Duodenal mucosa (tissue), 2 donors: ENCODE measurements around the gene DTNB.

Source experiments
- H3K27ac ChIP-seq: one replicate; pipeline ENCODE4 v1.7.0; 2013; ENCODE audit warnings: low read depth, low read length
- H3K27me3 ChIP-seq, 2 donors: one replicate each; pipeline ENCODE4 v1.7.0; 2013; ENCODE audit warnings: low read length in 2 of 2, control low read depth in 1 of 2; ENCODE audit not compliant: insufficient read depth in 2 of 2, control insufficient read depth in 1 of 2
- H3K36me3 ChIP-seq, 2 donors: one replicate each; pipeline ENCODE4 v1.7.0; 2013; ENCODE audit warnings: low read length in 2 of 2, control low read depth in 1 of 2; ENCODE audit not compliant: insufficient read depth in 2 of 2, control insufficient read depth in 1 of 2
- H3K4me1 ChIP-seq, 2 donors: one replicate each; pipeline ENCODE4 v1.7.0; 2013; ENCODE audit warnings: low read length in 2 of 2, control low read depth in 1 of 2; ENCODE audit not compliant: insufficient read depth in 2 of 2, control insufficient read depth in 1 of 2
- H3K4me3 ChIP-seq, 2 donors: one replicate each; pipeline ENCODE4 v1.7.0; 2013; ENCODE audit warnings: low read length in 2 of 2, low read depth in 1 of 2
- H3K9ac ChIP-seq, 2 donors: one replicate each; pipeline ENCODE4 v1.7.0; 2013; ENCODE audit warnings: low read length in 2 of 2, low read depth in 1 of 2
- H3K9me3 ChIP-seq, 2 donors: one replicate each; pipeline ENCODE4 v1.7.0; 2013; ENCODE audit warnings: low read length in 2 of 2, control low read depth in 1 of 2; ENCODE audit not compliant: control insufficient read depth in 1 of 2

The DTNB gene

GRCh38 chr2:25483607-25484266 is 189.6 kb downstream of the DTNB start:
- H3K27ac ChIP-seq: no peak overlapping the region
- no peak overlapping the region for H3K9ac ChIP-seq
- no peak overlapping the region for H3K4me3 ChIP-seq

GRCh38 chr2:25482341-25482740 is 191.0 kb downstream of the DTNB start:
- Histone ChIP-seq H3K4me3 (no peak overlapping the region), H3K36me3 (no peaks in the 10 kb centered on the region), H3K9me3 (no peaks in the 10 kb centered on the region), H3K27ac (no peak overlapping the region), H3K4me1 (no peaks in the 10 kb centered on the region), H3K9ac (no peak overlapping the region), H3K27me3 (no peaks in the 10 kb centered on the region)

More at GRCh38 chr2:25483607-25484266, 189.6 kb downstream of the DTNB start:
- no peaks in the 10 kb centered on the region for H3K9me3 ChIP-seq
- H3K36me3 ChIP-seq: no peaks in the 10 kb centered on the region
- H3K4me1 ChIP-seq: no peaks in the 10 kb centered on the region
- no peaks in the 10 kb centered on the region for H3K27me3 ChIP-seq

GRCh38 chr2:25481381-25482300 is 191.7 kb downstream of the DTNB start:
- H3K27me3 ChIP-seq: no peaks in the 10 kb centered on the region
- no peaks in the 10 kb centered on the region for H3K9me3 ChIP-seq
- no peak overlapping the region for H3K4me3 ChIP-seq
- H3K9ac ChIP-seq: no peak overlapping the region
- no peaks in the 10 kb centered on the region for H3K36me3 ChIP-seq
- H3K4me1 ChIP-seq: no peaks in the 10 kb centered on the region
- H3K27ac ChIP-seq: no peak overlapping the region

- Histone ChIP-seq H3K4me3 (no peak overlapping the region), H3K9me3 (peaks cover 0 to 3% of the 10 kb centered on the region in 2 donors), H3K27me3 (no peaks in the 10 kb centered on the region), H3K27ac (no peak overlapping the region), H3K4me1 (no peaks in the 10 kb centered on the region), H3K36me3 (no peaks in the 10 kb centered on the region), H3K9ac (no peak overlapping the region)
These were observed 192.8 kb downstream of the DTNB start for GRCh38 chr2:25480561-25480960.

- no peaks in the 10 kb centered on the region for H3K36me3 ChIP-seq
- no peak overlapping the region for H3K9ac ChIP-seq
- H3K4me3 ChIP-seq: no peak overlapping the region
- no peaks in the 10 kb centered on the region for H3K4me1 ChIP-seq
- H3K9me3 ChIP-seq: peaks cover 4 to 8% of the 10 kb centered on the region in 2 donors
- H3K27me3 ChIP-seq: no peaks in the 10 kb centered on the region
- no peak overlapping the region for H3K27ac ChIP-seq
These were observed 193.6 kb downstream of the DTNB start for GRCh38 chr2:25479761-25480160.

- peaks cover 4 to 8% of the 10 kb centered on the region in 2 donors for H3K9me3 ChIP-seq
- H3K27ac ChIP-seq: no peak overlapping the region
- no peak overlapping the region for H3K9ac ChIP-seq
- H3K4me3 ChIP-seq: no peak overlapping the region
- H3K27me3 ChIP-seq: no peaks in the 10 kb centered on the region
- H3K4me1 ChIP-seq: no peaks in the 10 kb centered on the region
- H3K36me3 ChIP-seq: no peaks in the 10 kb centered on the region
These were observed 194.6 kb downstream of the DTNB start for GRCh38 chr2:25478736-25479135.

GRCh38 chr2:25473758-25474340 is 199.5 kb downstream of the DTNB start:
- Histone ChIP-seq H3K9me3 (peaks cover 4 to 8% of the 10 kb centered on the region in 2 donors), H3K9ac (no peak overlapping the region), H3K4me3 (no peak overlapping the region), H3K4me1 (no peaks in the 10 kb centered on the region), H3K36me3 (no peaks in the 10 kb centered on the region), H3K27ac (no peak overlapping the region), H3K27me3 (no peaks in the 10 kb centered on the region)

- Histone ChIP-seq H3K27ac (no peak overlapping the region), H3K36me3 (no peaks in the 10 kb centered on the region), H3K4me3 (no peak overlapping the region)
These were observed 200.2 kb downstream of the DTNB start for GRCh38 chr2:25473131-25473530.

GRCh38 chr2:25470806-25471205 is 202.6 kb downstream of the DTNB start:
- H3K4me3 ChIP-seq: no peak overlapping the region
- no peaks in the 10 kb centered on the region for H3K36me3 ChIP-seq
- H3K9ac ChIP-seq: no peak overlapping the region
- peaks cover 4 to 7% of the 10 kb centered on the region in 2 donors for H3K9me3 ChIP-seq
- H3K27ac ChIP-seq: no peak overlapping the region
- H3K27me3 ChIP-seq: no peaks in the 10 kb centered on the region
- no peaks in the 10 kb centered on the region for H3K4me1 ChIP-seq

More at GRCh38 chr2:25473131-25473530, 200.2 kb downstream of the DTNB start:
- Histone ChIP-seq H3K27me3 (no peaks in the 10 kb centered on the region), H3K9me3 (peaks cover 4 to 8% of the 10 kb centered on the region in 2 donors), H3K4me1 (no peaks in the 10 kb centered on the region), H3K9ac (no peak overlapping the region)

- H3K9ac ChIP-seq: no peak overlapping the region
- no peaks in the 10 kb centered on the region for H3K27me3 ChIP-seq
- no peak overlapping the region for H3K4me3 ChIP-seq
- no peaks in the 10 kb centered on the region for H3K36me3 ChIP-seq
- no peaks in the 10 kb centered on the region for H3K9me3 ChIP-seq
- H3K4me1 ChIP-seq: no peaks in the 10 kb centered on the region
- no peak overlapping the region for H3K27ac ChIP-seq
These were observed 205.6 kb downstream of the DTNB start for GRCh38 chr2:25467743-25468142.
